Activated CD4-positive, alpha-beta T cell treated with anti-CD3 and anti-CD28 coated beads for 1 hour (primary cell): ENCODE data around the gene ST3GAL4.
"Not testable (repeated sequence)": the region's sequence is repeated elsewhere in the genome, so short reads cannot be mapped to it uniquely, and the experiment has no call there.

Experiments used
- DNase-seq: peaks from one replicate; pipeline ENCODE4 v3.0.0-alpha.2; 2020

ST3GAL4 gene

GRCh38 chr11:126366064-126366822 lies 10.8 kb downstream of the ST3GAL4 start:
- DNase-seq, result no peak

- not testable (repeated sequence) for DNase-seq
Measured at GRCh38 chr11:126366823-126367654, 11.6 kb downstream of the ST3GAL4 start.

GRCh38 chr11:126367806-126368205 lies 12.3 kb downstream of the ST3GAL4 start:
- not testable (repeated sequence) for DNase-seq

GRCh38 chr11:126368336-126369119 lies 13.0 kb downstream of the ST3GAL4 start:
- not testable (repeated sequence) for DNase-seq

GRCh38 chr11:126370016-126370415 lies 14.5 kb downstream of the ST3GAL4 start:
- no peak for DNase-seq

GRCh38 chr11:126371595-126371994 lies 16.1 kb downstream of the ST3GAL4 start:
- DNase-seq, result no peak

- DNase-seq, result not testable (repeated sequence)
Measured at GRCh38 chr11:126373389-126374066, 18.0 kb downstream of the ST3GAL4 start.

GRCh38 chr11:126374562-126375300 lies 19.2 kb downstream of the ST3GAL4 start:
- not testable (repeated sequence) for DNase-seq

GRCh38 chr11:126375726-126376125 lies 20.2 kb downstream of the ST3GAL4 start:
- DNase-seq, result no peak

- DNase-seq, result no peak
Measured at GRCh38 chr11:126378763-126379162, 23.3 kb downstream of the ST3GAL4 start.

- no peak for DNase-seq
Measured at GRCh38 chr11:126380909-126381308, 25.4 kb downstream of the ST3GAL4 start.

- not testable (repeated sequence) for DNase-seq
Measured at GRCh38 chr11:126381960-126382359, 26.5 kb downstream of the ST3GAL4 start.

- not testable (repeated sequence) for DNase-seq
Measured at GRCh38 chr11:126382641-126383040, 27.2 kb downstream of the ST3GAL4 start.

GRCh38 chr11:126383339-126384335 lies 28.2 kb downstream of the ST3GAL4 start:
- no peak for DNase-seq

- no peak for DNase-seq
Measured at GRCh38 chr11:126384449-126385070, 29.1 kb downstream of the ST3GAL4 start.

- DNase-seq, result no peak
Measured at GRCh38 chr11:126385991-126386728, 30.7 kb downstream of the ST3GAL4 start.

- DNase-seq, result not testable (repeated sequence)
Measured at GRCh38 chr11:126386729-126387071, 31.2 kb downstream of the ST3GAL4 start.

- DNase-seq, result no peak
Measured at GRCh38 chr11:126387857-126388256, 32.4 kb downstream of the ST3GAL4 start.

- no peak for DNase-seq
Measured at GRCh38 chr11:126390272-126390867, 34.9 kb downstream of the ST3GAL4 start.
